C4-2B (cell line): Measurements from ENCODE around the gene CXCL14.

ENCODE experiments used
- H3K27ac ChIP-seq: fragments of 450-650 bp; 2 replicates; pipeline ENCODE4 v1.5.1; 2017
- ZFX ChIP-seq: fragments of 450-650 bp; IDR thresholded peaks from 2 replicates; pipeline ENCODE4 v1.6.1; 2017
- TF ChIP-seq, protein P1 (sequence below): fragments of 450-650 bp; conservative IDR thresholded peaks from 2 replicates; pipeline ENCODE4 v1.5.1; 2017; ENCODE audit warnings: mild to moderate bottlenecking

Gene CXCL14

DNA sequence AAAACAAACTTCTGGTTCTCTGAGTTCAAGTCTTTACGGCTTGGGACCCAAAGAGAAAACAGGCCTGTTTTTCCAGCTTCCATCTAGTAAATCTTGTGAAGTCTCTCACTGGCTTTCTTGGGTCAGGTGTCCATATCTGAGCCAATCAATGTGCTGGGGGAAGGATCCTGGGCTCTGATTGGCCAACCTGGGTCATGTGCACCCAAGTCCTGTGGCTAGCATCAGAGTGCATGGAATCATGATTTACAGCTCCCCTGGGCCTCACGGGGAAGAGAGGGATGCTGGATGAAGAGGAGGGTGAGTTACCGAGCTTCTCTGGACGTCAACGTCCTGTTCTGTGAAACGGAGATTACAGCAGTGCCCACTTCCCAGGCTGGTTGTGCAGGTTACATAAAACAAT, 19.4 kb downstream of the CXCL14 start:
- no peak overlapping the region for H3K27ac ChIP-seq
- no peak for TF ChIP-seq ZFX
- TF ChIP-seq, protein P1, sequence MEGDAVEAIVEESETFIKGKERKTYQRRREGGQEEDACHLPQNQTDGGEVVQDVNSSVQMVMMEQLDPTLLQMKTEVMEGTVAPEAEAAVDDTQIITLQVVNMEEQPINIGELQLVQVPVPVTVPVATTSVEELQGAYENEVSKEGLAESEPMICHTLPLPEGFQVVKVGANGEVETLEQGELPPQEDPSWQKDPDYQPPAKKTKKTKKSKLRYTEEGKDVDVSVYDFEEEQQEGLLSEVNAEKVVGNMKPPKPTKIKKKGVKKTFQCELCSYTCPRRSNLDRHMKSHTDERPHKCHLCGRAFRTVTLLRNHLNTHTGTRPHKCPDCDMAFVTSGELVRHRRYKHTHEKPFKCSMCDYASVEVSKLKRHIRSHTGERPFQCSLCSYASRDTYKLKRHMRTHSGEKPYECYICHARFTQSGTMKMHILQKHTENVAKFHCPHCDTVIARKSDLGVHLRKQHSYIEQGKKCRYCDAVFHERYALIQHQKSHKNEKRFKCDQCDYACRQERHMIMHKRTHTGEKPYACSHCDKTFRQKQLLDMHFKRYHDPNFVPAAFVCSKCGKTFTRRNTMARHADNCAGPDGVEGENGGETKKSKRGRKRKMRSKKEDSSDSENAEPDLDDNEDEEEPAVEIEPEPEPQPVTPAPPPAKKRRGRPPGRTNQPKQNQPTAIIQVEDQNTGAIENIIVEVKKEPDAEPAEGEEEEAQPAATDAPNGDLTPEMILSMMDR: no peak

DNA sequence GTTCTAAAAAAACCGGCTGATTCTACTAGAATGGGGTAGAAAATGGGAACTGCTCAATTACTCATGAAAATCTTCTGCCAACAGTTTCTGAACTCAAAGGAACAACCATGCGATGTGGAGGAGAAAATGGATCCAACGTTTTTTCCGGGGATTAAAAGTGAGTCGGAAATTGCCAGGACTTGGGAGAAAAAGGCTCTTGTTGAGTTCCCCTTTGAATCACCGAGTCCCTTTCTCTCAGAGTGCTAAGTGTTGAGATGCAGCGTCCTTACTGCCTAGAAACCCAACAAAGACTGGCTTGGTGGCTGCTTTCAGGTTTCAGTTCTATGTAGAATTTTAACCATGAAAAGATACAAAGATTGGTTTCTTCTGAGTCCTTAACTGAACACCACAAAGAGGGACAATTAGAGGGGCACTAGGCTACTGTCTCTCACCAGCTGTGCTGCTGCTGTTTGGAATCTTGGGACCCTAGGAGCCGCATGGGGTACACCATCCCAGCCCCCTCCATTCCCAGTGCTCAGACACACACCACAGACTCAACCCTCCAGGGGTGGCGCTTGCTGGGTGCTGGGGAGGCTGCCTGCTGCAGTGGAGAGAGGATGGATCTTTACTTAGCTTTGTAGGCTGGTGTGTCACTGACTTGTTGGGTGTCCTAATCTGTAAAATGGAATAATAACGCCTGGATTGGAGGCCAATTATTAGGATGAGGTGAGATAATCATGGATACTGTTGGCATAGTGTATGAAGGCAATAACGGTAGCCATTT, 21.5 kb downstream of the CXCL14 start:
- H3K27ac ChIP-seq: no peak overlapping the region
- TF ChIP-seq, protein P1: no peak
- no peak for TF ChIP-seq ZFX

DNA sequence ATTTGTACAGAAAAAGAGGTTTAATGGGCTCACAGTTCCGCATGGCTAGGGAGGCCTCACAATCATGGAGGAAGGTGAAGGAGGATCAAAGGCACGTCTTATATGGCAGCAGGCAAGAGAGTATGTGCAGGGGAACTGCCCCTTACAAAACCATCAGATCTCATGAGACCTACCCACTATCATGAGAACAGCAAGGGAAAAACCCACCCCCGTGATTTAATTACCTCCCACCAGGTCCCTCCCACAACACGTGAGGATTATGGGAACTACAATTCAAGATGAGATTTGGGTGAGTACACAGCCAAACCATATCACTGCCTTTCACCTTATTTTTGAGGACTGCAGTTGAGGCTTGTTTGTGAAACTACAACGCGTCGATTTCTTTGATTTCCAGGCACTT, 22.2 kb downstream of the CXCL14 start:
- TF ChIP-seq ZFX: no peak
- TF ChIP-seq, protein P1: no peak
- H3K27ac ChIP-seq: no peak overlapping the region

DNA sequence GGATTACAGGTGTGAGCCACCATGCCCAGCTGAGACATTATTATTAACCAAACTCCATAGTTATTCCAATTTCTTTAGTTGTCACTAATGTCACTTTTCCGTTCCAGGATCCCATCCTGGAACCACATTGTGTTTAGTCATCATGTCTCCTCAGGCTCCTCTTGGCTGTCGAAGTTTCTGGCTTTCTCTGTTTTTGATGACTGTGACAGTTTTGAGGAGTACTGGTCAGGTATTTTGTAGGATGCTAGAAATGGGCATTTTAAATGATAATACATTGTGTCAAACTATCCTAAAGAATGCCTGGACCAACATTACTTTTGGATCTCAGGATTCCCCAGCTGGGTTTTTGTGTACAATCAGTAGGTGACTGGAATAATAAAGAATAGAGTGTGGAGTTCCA, 23.3 kb downstream of the CXCL14 start:
- no peak for TF ChIP-seq ZFX
- TF ChIP-seq, protein P1: no peak
- no peak overlapping the region for H3K27ac ChIP-seq

DNA sequence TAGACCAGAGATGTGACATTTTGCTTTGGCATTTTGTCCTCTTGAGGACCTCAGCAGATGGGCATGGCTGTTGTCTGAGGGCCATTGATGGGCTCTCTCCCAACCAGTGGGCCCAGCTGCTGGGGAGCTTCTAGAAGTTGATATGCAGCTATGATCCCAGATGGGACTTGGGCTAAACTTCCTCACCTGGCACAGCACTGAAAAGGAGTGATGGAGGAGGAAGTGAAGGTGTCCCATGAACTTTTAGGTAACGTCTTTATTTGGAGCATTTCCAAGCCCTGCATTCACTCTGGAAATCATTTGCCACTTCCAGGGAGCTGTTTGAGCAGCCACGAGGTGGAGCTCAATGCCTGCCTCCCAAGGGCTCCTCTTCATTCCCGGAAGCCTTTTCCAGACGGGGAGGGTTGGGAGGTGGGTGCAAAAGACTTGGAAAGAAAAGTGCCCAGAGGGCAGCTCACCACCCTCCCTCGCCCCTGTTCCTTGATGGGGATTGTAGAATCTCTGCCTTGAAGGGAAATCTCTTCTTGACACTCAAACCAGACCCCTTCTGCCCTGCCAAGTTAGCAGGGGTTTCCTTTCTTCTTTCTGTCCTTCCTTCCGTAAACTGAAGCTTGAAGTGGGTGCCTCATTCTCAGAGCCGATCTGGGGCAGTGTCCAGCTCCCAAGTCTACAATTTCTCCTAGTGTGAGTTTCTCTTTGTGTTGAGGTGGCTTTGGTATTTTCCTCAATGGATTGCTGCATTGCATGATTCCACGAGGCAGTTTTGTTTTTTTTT, 24.9 kb downstream of the CXCL14 start:
- H3K27ac ChIP-seq: no peak overlapping the region
- TF ChIP-seq ZFX: no peak
- TF ChIP-seq, protein P1: peak; percentile 84

DNA sequence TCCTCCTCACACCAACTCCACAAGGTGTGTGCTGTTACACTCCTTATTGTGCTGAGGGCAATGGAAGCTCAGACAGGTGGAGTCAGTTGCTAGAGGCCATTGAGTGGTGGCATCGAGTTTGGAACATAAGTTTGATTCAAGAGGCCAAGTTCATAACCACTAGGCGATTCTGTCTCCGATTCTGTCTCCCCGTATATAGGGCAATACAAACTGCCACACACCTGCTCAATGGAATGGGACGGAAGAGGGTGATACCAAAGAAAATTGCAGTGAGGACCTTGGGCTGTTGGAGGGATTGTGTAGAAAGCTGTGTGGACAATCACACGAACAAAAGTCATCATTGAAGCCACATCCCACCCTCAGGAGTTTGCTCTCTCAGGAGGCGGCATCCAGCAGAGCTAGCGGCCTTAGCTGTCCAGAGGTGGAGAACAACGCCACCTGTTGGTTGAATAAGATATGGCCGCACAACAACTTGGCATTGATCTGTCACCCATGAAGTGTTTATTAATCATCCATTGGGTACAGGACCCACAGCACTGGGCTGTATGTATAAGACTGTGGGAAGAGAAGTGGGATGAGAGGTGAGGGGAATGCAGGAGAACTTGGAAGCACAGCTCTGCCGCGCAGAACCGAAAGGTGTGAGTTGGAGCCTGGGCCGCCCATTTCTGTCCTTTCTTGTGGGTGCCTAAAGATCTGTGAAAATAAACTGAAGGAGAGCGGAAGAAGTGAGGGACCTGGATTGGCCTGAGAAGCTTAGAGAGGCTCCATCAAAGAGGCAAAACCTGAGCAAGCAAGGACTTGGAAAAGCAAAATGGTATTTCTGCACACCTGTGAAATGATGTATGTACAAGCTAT, 27.0 kb downstream of the CXCL14 start:
- TF ChIP-seq, protein P1: peak; percentile 92
- no peak for TF ChIP-seq ZFX
- H3K27ac ChIP-seq: no peak overlapping the region
